Activated T-cell treated with anti-CD3 and anti-CD28 coated beads for 1 hour (primary cell): Measurements from ENCODE around the gene PRPF8.
A peak's percentile ranks its signal among the peaks of the same experiment; 100 is the strongest.

Source experiments
- DNase-seq: peaks from one replicate; pipeline ENCODE4 v3.0.0-alpha.2; 2020; ENCODE audit warnings: low read depth

Gene PRPF8

DNA sequence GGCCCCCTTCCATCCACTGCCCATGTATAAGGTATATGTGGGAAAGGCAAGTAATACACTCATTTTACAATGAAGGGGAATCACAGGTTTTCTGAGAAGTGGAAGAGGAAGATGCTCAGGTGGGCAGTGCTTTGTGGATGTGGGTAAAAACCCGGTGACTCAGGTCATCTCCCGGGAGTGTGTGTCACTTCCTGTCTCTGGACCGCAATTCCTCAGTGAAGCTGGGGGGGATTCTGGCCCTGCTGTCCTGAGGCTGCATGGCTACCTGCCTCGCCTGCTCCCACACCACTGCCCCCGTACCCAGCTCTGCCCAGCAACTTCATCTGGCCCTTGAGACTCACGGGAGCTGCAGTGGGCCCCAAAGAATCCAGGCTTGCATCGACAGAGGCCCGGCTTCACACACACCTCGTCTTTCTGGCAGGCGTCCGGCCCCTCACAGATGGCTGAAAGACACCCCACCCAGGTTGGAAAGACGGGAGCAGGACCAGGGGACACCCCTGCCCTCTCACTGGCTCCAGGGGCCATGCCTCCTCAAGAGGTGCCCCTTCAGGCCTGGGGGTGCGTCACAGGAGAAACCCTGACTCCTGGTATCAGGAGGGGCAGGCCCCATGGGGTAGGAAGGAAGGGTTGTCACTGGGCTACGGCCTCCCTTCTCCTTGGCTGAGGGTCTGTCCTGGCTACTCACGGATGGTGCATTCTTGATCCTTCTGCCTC, 40.0 kb downstream of the PRPF8 start:
- DNase-seq: no peak

DNA sequence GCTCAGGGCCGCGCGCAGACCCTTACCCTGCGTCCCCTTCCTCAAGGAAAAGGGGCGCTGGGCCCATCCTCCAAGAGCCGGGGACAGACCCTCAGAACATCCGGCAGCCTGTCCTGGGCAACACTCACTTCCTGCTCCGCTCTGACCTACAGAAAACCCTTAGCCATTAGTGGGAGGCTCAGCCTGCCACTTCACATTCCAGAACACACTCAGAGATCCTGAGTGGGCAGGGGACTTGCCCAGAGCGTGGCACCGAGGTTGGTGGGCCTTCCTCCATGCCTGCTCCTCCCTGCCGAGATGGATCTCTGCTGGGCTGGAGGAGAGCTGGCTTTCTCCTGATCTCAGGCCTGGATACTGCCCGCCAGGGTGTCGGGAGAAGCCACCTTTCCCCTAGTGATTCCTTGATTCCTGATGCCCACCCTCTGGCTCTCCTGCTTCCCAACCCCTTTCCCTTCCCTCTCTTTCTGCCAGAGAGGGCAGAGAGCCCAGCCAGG, 40.6 kb downstream of the PRPF8 start:
- DNase-seq: no peak

DNA sequence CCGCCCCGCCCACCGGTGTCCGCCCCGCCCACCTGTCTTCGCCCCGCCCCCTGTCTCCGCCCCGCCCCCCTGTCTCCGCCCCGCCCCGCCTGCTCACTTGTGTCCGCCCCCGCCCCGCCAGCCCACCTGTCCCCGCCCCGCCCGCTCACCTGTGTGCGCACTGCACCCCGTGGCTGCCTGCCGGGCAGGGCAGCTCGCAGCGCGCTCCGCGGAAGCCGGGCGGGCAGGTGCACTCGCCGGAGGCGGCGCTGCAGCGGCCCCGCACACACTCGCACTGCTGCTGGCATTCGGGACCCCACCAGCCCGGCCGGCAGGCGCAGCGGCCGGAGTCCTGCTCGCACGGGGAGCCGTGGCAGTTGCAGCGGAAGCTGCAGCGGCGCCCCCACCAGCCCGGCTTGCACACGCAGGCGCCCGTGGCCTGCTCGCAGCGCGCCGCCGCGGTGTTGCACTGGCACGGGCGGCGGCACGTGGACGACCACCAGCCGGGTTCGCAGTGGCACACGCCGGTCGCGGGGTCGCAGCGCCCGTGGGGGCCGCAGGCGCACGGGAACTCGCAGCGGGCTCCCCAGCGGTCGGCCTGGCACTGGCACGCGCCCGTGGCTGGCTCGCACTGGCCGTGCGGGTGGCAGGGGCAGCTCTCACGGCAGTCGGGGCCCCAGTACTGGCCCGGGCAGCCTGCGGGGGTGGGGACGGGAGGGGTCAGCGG, 41.2 kb downstream of the PRPF8 start:
- peak; percentile 54 for DNase-seq

DNA sequence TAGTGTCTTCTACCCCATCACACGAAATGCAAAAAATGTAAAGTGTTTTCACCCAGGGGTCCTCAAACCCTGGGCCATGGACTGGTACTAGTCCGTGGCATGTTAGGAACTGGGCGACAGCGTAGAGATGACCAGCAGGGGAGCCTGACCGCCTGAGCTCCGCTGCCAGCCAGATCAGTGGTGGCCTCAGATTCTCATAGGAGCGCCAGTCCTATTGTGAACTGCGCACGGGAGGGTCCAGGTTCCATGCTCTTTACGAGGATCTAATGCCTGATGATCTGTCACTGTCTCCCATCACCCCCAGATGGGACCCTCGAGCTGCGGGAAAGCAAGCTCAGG, 43.6 kb downstream of the PRPF8 start:
- DNase-seq: no peak

DNA sequence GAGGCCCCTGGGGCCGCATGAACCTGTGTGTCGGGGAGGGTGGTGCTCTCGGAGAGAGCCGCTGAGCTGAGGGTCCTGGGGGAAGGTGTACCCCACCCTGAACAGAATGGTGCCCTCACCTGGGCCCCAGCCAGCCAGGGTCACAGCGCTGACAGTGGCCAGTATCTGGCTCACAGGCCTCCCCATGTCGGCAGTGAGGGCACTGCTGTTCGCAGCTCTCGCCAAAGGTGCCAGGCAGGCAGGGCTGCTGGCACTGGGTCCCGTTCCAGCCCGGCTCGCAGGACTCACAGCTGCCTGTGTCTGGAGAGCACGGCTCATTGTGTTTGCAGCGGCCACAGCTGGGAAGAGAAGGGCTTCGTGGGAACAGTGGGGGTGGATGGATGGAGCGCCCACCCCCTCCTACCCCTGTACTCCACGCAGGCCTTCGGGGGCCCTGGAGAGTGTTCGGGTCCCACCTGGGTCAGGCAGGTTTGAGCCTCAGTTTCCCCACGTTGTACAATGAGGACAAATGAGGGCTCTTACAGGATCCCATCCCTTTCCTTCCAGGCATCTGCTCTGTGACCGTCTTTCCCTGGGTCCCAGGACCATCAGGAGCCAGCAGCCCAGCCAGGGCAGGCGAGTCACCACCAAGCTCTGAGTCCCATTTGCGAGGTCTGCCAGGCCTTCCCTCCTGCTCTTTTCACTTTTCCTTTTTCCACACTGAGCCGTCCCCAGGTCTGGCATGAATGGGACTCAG, 44.2 kb downstream of the PRPF8 start:
- DNase-seq: no peak

DNA sequence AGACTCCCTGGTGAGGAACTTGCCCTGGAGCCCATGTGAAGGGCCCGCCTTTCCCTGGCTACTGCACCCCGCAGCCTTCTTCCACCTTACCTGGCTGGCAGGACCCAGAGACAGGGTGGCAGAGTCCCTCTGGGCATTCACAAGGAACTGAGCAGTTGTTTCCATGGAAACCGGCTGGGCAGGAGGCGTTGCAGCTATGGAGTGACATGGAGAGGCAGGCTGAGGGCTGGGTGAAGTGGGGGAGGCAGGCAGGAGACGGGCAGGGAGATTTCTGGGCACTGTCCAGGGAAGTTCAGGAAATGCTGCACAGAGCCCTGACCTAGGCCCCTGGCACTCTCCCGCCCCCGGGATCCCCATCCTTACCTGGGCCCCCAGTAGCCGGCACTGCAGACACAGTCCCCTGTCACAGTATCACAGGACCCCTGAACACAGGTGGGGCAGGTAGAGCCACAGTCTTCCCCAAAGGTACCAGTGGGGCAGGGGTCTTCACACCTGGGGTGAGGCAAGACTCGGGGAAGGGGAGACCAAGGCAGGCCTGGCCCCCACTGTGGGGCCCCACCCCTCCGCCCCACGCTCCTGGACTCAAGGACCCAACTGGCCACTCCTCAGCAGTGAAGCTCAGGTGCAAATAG, 45.0 kb downstream of the PRPF8 start:
- no peak for DNase-seq

DNA sequence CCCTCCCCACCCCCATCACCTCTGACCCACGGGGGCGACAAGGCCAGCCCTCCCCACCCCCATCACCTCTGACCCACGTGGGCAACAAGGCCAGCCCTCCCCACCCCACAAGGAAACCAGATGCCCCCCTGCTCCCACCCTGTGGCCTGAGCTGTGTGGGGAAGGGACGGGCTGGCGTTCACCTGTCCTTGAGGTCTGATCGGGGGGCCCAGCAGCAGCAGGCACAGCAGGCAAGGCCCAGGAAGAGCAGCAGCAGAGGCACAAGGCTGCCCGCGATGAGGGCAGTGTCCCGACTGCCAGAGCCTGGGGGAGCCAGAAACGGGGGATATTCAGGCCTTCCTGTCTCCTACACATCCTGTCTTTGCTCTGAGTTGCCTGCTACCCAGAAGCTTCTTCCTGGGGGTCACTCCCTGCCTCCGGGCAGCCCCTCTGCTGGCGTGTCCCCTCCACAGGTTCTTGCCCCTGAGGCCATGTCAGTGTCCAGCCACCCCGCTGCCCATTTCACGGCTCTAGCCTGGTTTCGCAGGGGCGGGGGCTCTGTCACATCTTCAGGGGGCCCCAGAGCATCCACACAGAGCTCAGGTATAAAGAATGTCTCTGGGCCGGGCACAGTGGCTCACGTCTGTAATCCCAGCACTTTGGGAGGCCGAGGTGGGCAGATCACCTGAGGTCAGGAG, 45.9 kb downstream of the PRPF8 start:
- no peak for DNase-seq

DNA sequence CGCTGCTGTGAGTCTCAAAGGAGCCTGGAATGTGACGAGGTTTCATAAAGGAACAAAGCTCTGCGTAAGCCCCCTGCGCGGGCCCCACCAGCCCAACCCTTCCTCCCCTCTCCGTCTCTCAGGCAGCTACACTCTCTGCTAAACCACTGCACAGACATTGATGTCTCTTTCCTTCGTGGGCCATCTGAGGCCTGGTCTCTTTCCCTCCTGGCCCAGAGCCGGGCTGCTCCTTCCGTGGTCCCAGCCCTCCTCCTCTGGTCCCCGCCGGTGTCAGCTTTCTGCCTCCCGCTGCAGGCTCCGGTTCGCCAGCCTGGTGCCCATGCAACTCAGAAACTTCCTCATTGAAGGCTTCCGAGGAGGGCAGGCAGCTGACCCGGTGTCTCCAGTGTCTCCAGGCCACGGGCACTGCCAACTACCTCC, 46.5 kb downstream of the PRPF8 start:
- no peak for DNase-seq

DNA sequence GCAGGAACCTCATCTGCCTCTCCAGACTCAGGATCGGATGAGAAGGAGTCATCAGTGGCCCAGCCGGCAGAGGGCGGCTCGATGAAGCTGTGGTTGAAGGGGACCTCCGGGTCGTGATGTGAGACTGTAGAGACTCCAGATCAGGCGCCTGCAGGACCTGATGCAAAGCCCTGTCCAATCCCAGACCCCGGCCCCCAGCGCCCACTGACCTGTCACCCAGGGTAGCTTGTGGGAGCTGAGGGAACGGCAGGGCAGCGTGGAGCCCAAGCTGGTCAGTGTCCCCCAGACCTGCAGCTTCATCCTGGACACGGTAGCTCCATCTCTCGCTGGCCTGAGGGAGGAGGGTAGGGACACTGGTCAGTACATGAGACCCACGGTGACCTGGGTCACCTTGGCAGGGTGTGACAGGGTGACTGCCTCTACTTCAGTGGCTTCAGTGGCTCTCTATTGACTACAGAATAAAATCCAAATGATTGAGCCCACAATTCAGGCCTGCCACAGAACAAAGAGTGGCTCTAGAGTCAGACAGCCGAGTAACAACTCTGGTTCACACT, 47.9 kb downstream of the PRPF8 start:
- no peak for DNase-seq

DNA sequence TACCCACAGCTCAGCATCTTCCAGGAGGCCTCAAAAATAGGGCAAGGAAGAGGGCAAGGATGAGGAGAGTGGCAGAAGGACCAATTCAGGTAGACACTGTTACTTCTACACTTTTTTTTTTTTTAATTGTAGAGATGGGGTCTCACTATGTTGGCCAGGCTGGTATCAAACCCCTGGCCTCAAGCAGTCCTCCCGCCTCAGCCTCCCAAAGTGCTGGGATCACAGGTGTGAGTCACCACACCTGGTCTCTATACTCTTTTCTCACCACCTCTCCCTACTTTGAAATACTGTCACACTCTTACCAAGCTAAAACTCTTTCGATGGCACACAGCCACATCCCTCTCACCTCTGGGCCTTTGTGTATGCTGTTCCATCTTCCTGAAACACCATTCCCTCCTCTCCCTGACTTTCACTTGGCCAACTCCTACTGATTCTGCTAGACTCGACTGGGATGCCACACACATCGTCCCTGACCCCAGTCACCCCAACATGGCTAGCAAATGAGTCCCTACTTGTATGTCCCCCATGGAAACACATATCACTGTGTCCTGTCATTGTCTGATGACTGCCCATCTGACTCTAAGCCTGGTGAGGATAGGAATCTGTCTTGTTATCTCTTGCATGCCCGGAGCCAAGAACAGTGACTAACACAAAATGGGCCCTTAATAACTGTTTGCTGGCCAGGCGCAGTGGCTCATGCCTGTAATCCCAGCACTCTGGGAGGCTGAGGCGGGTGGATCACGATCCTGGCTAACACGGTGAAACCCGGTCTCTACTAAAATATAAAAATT, 48.8 kb downstream of the PRPF8 start:
- no peak for DNase-seq

DNA sequence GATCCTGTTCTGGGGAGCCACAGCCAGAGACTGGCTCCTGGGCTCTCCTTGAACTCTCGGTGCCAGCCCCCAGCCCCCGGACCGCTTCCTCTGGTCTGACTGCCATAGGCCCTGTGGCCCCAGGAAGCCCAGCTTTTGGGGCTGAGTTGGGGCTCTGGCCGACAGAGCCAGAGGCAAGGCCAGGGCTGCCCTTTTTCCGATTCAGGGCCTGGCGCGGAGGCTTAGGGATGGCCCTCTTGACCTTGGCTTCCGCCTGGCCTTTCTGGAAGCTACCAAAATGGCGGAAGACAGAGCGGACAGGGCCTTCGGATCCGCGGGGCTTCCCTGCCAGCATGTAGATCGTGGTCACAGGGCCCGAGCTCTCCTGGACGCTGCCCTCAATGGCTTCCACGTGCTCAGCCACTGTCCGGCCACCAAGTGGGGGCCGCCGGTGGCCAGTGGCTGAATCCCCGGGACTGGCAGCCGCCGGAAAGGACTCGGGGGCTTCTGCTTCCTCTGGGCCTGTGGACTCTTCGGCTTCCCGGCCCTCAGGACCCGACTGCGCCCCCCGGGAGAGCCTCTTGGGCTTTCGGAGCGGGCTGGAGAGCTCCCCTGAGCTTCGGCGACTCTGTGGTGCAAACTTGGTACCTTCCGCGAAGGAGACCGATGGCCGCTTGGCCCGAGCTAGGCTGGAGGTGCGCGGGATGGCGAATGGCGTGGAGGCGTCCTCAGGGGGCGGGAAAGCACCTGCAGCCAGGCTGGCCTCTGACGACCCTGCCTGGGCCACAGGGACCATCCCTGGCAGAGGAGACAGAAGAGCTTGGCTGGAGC, 49.6 kb downstream of the PRPF8 start:
- DNase-seq: no peak

DNA sequence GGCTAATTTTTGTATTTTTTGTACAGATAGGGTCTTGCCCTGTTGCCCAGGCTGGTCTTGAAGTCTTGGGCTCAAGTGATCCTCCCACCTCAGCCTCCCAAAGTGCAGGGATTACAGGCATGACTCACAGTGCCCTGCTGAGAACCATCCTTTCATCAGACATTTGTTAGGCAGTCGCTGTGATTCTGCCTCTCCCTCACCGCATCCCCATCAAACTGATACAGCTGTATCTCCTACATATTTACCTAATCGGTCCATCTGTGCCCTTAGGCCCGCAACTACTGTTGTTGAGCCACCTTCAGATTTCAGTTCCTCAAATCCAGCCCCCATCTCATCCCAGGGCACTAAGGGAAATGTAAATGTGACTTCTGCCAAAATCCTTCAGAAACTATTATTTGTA, 54.0 kb downstream of the PRPF8 start:
- no peak for DNase-seq

DNA sequence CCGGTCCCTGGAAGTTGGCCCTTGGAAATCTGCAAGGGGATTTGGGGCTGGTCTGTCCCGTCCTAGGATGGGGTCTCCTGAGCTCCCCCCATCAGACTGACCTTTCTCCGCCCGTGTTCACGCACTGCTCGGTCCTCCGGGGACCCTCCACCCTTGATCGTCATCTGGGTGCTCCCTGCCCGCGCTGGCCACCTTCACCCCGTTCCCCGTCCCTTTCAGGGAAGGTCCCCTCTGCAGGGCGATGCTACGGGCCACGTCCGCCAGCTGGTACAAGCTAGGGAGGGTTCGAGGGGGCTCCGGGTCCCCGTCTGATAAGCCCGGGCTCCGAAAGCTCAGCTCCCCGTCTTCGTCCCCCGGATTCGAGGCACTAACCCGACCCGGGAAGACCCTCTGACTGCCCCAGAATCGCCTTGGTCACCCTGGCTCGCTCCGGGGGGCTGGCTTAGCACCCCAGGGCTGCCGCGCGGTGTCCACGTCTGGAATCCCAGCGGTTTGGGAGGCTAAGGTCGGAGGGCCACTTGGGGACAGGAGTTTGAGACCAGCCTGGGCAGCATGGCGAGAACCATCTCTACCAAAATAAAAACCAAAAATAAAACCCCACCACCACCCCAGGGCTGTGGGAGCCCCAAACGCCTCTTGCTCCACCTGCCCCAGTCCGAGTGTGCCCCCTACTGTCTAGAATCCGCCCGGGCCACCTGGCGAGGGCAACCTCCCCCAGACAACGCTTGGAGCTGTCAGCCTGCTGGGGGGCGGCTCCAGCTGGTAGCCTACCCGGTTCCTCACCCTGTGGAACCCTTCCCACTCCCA, 55.0 kb downstream of the PRPF8 start:
- peak; percentile 57 for DNase-seq

DNA sequence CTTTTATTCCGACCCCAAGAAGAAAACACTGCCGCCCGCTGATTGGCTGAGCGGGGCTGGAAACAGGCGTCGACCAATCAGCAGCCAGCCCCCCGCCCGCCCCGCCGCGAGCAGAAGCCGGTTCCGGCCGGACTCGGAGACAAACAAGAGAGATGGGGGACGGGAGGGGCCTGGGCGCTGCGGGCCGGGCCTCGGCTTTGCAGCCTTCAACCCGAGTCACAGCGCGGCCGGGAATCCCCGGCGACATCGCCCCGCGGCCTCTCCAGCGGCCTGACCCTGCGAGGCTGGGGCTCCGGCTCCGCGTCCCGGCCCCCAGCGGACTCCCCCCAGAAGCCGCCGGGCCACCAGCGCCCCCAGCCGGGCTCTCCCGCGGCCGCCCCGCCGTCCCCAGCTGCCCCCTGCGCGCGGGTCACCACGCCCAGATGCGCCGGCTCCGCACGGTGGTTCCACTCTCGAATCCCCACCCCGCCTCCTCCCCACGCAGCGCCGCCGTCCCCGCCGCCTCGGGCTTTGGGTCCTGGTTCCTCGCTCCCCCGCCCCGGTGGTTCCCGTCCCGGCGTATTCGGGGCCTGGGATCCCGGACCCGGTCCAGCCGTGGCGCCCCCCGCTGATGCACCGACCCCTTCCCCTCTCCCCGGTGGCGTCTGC, 55.7 kb downstream of the PRPF8 start:
- peak; percentile 82 for DNase-seq

DNA sequence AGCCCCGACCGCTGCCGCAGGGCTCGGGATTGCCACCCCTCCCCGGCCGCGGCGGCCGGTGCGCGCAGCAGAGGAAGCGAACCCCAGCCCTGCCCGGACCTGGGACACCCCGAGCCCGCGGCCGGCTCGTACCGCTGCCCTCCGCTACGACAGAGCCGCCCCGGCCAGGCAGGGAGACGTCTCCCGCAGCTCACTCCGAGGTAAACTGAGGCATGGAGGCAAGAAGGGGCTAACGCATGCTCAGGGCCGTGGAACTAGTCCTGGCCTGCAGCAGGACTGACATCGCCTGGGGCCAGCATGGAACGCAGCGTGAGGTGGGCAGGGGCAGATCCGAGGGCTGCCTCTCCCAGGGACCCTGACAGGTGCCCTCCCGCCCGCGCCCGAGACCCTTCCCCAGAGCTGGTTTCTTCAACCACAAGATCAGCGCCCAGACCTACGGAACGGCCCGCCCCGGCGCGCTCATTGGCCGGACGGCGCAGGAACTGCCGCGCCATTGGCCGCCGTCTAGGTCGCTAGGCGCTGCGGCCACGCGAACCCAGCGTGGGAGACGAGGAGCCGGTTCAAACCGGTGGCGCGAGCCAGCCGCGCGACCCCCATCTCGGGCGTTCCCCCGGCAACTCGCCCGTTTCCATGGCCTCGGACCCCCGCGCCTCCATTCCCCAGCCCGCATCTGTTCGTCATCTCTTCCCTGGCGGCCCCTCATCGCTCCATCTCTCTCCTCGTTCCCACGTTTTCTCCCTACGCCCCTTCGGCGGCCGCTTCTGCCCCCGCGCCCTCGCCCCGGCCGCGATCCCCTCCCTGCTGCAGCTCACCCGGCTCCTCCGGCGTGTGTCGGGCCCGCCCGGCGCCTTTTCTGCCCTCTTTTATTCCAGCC, 56.4 kb downstream of the PRPF8 start, which contains the start of gene SLC43A2:
Gene SLC43A2 (minus strand): TSS at position 853 of the 874 bp plus-strand sequence. CDS start 960 bp downstream, outside the sequence.
- peak; percentile 59 for DNase-seq

DNA sequence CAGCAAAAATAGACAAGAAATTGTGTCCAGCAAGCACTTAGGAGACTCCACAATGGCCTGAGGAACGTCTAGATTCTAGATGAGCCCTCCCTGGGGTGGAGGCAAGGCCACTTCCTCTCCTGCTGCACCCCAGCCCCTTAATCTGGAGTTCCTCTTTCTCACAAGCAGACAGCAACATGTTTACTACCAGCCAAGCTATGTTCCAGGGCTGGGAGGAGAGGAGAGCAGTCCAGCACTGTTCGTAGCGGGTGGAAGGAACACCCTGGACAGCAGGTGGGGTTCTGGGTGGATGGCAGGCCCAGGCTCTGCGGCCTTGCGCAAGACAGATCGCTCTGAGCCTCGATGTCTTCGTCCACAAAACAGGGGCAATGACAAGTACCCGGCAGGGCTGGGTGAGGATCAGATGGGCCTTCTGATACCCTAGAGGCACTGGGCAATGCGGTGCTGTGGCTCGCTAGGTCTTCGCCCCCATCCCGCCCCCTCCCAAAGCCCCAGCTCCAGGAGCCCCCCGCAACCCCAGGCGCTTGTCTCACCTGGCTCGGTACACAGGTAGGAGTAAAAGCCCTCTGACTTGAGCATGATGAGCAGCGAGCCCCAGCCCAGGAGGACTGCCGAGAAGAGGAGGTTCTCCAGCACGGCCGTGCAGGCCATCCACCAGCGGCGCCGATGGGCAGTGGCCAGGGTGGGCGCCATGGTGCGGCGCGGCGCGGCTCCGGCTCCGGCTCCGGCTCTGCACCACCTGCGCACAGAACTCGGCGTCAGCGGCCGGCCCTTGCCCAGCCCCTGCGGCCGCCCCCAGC, 57.3 kb downstream of the PRPF8 start:
- DNase-seq: no peak

DNA sequence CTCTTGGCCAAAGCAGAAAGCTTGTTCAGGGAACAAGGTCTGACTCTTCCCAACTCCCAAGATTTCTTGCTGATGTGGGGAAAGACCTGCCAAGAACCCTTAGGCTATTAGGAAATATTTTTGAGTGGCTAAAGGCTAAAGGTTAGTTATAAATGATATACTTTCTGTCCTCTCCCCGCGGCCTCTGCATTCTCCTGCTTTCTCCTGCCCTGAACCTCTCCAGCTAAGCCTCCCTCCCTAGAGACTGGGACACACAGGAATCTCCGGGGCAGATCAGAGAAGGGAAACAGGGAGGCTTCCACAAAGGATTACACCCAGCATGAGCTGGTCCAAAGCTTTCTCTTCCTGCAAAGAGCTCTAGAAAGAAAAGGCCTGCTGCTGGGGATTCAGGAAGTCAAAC, 58.3 kb downstream of the PRPF8 start:
- no peak for DNase-seq
